NCI-H446 treated with DMSO at 0.1 percent for 48 hours (cell line): ENCODE results near the gene IL7R.
"Not testable (repeated sequence)": the region's sequence is repeated elsewhere in the genome, so short reads cannot be mapped to it uniquely, and the experiment has no call there.

Experiments
- DNase-seq: peaks from one replicate; lab custom pipeline; 2025; lab: John Stamatoyannopoulos, UW

IL7R gene

GRCh38 chr5:35842856-35843255 is 13.8 kb upstream of the IL7R start:
- DNase-seq, result no peak

- not testable (repeated sequence) for DNase-seq
Observed at GRCh38 chr5:35845508-35845907, 11.2 kb upstream of the IL7R start.

GRCh38 chr5:35847491-35847890 is 9.2 kb upstream of the IL7R start:
- DNase-seq, result no peak

- DNase-seq, result no peak
Observed at GRCh38 chr5:35847961-35848360, 8.7 kb upstream of the IL7R start.

GRCh38 chr5:35849860-35850259 is 6.8 kb upstream of the IL7R start:
- DNase-seq, result no peak

GRCh38 chr5:35850967-35851680 is 5.6 kb upstream of the IL7R start:
- no peak for DNase-seq

- DNase-seq, result no peak
Observed at GRCh38 chr5:35852084-35852734, 4.5 kb upstream of the IL7R start.

- no peak for DNase-seq
Observed at GRCh38 chr5:35852773-35853172, 3.9 kb upstream of the IL7R start.

GRCh38 chr5:35853631-35854030 is 3.1 kb upstream of the IL7R start:
- no peak for DNase-seq

GRCh38 chr5:35854248-35854647 is 2.4 kb upstream of the IL7R start:
- no peak for DNase-seq

- no peak for DNase-seq
Observed at GRCh38 chr5:35855187-35855586, 1.5 kb upstream of the IL7R start.

GRCh38 chr5:35856186-35856764 is 416 bp upstream of the IL7R start:
- DNase-seq, result not testable (repeated sequence)

GRCh38 chr5:35857606-35858205 is 1.0 kb downstream of the IL7R start:
- no peak for DNase-seq

GRCh38 chr5:35859101-35859661 is 2.5 kb downstream of the IL7R start:
- DNase-seq, result no peak

GRCh38 chr5:35860686-35861085 is 4.0 kb downstream of the IL7R start:
- DNase-seq, result no peak

- DNase-seq, result no peak
Observed at GRCh38 chr5:35861718-35862117, 5.0 kb downstream of the IL7R start.

- DNase-seq, result no peak
Observed at GRCh38 chr5:35862126-35862525, 5.4 kb downstream of the IL7R start.

GRCh38 chr5:35863159-35863558 is 6.5 kb downstream of the IL7R start:
- no peak for DNase-seq

GRCh38 chr5:35867998-35868397 is 11.3 kb downstream of the IL7R start:
- no peak for DNase-seq

GRCh38 chr5:35869685-35870277 is 13.1 kb downstream of the IL7R start:
- no peak for DNase-seq

- DNase-seq, result no peak
Observed at GRCh38 chr5:35870605-35871004, 13.9 kb downstream of the IL7R start.

- DNase-seq, result no peak
Observed at GRCh38 chr5:35876454-35876853, 19.8 kb downstream of the IL7R start.
